CD4-positive, alpha-beta memory T cell (primary cell): ENCODE data around the gene TIMM17B. TPM values are rescaled to one million over a fixed set of nuclear protein-coding genes. Genes with fewer than 3 reads are reported as not detected.
"Not testable (repeated sequence)": the region's sequence is repeated elsewhere in the genome, so short reads cannot be mapped to it uniquely, and the experiment has no call there.

Experiments
- CTCF ChIA-PET: fragments of 350-600 bp; sonication (Branson Sonifier 250); formaldehyde crosslinking; loops from one replicate; lab custom pipeline; 2021; ENCODE audit warnings: inconsistent platforms; ENCODE audit not compliant: partially characterized antibody; lab: Charles Lee
- POLR2A ChIA-PET: fragments of 350-600 bp; sonication (Branson Sonifier 250); formaldehyde crosslinking; loops from one replicate; lab custom pipeline; 2021; ENCODE audit not compliant: partially characterized antibody; lab: Charles Lee
- DNase-seq, 5 donors: peaks; one replicate each; pipeline versions ENCODE4 v3.0.0 to v3.0.0-alpha.2; 2020 to 2022; ENCODE audit warnings: mixed read lengths in 1 of 5
- H3K27ac ChIP-seq: one replicate; pipeline ENCODE4 v1.7.0; 2013; ENCODE audit warnings: low read depth, low read length
- H3K27me3 ChIP-seq: 2 replicates; pipeline ENCODE4 v1.7.0; 2013; ENCODE audit warnings: mild to moderate bottlenecking, low read length, moderate library complexity; ENCODE audit not compliant: insufficient read depth
- H3K36me3 ChIP-seq: 2 replicates; pipeline ENCODE4 v1.7.0; 2013; ENCODE audit warnings: mild to moderate bottlenecking, low read length, moderate library complexity; ENCODE audit not compliant: insufficient read depth
- H3K4me1 ChIP-seq: 2 replicates; pipeline ENCODE4 v1.7.0; 2013; ENCODE audit warnings: mild to moderate bottlenecking, low read length, moderate library complexity; ENCODE audit not compliant: insufficient read depth
- H3K4me3 ChIP-seq, 2 donors: one replicate each; pipeline ENCODE4 v1.7.0; 2013; ENCODE audit warnings: low read length in 2 of 2, mild to moderate bottlenecking in 1 of 2
- H3K9me3 ChIP-seq, 2 donors: one replicate each; pipeline ENCODE4 v1.7.0; 2013; ENCODE audit warnings: low read length in 2 of 2, control low read depth in 1 of 2; ENCODE audit not compliant: control insufficient read depth in 1 of 2
- H3K27ac Mint-ChIP-seq, 7 donors: one replicate each; pipeline ENCODE4 v1.8.0; 2020 to 2021; ENCODE audit warnings: mixed read lengths in 7 of 7, mild to moderate bottlenecking in 6 of 7, inconsistent platforms in 3 of 7, moderate library complexity in 3 of 7
- H3K27me3 Mint-ChIP-seq, 2 donors: one replicate each; pipeline ENCODE4 v1.8.0; 2020 to 2021; ENCODE audit warnings: mixed read lengths in 2 of 2
- H3K36me3 Mint-ChIP-seq, 2 donors: one replicate each; pipeline ENCODE4 v1.8.0; 2020 to 2021; ENCODE audit warnings: mixed read lengths in 2 of 2, inconsistent platforms in 1 of 2, mild to moderate bottlenecking in 1 of 2
- H3K4me1 Mint-ChIP-seq, 4 donors: one replicate each; pipeline ENCODE4 v1.8.0; 2020 to 2021; ENCODE audit warnings: mixed read lengths in 4 of 4, mild to moderate bottlenecking in 1 of 4
- H3K4me3 Mint-ChIP-seq, 8 donors: one replicate each; pipeline ENCODE4 v1.8.0; 2020 to 2021; ENCODE audit warnings: mixed read lengths in 8 of 8, mild to moderate bottlenecking in 7 of 8, moderate library complexity in 6 of 8, inconsistent platforms in 3 of 8
- H3K9me3 Mint-ChIP-seq, 8 donors: one replicate each; pipeline ENCODE4 v1.8.0; 2020 to 2021; ENCODE audit warnings: mixed read lengths in 8 of 8, mild to moderate bottlenecking in 5 of 8, inconsistent platforms in 3 of 8, moderate library complexity in 1 of 8
- intact Hi-C: fragments of 100-400 bp; cut with micrococcal nuclease; formaldehyde crosslinking; loops from one replicate; pipeline ENCODE4 v1.15.1; 2023
- polyA plus RNA-seq, 2 donors: library from polyadenylated mRNA; unstranded; fragments of 300-500 nt; fragmentation: Illumina TruSeq; gene quantifications; one replicate each; pipeline ENCODE4 v1.2.3, GENCODE V29; 2021
- total RNA-seq, 2 experiments: library from RNA; stranded (reverse); gene quantifications; one replicate each; pipeline ENCODE4 v1.2.3, GENCODE V29; 2021

Gene TIMM17B
- total and polyA plus RNA-seq, 4 experiments from 2014 or later = 42.6 to 69.7 (median 55.8) TPM

DNA sequence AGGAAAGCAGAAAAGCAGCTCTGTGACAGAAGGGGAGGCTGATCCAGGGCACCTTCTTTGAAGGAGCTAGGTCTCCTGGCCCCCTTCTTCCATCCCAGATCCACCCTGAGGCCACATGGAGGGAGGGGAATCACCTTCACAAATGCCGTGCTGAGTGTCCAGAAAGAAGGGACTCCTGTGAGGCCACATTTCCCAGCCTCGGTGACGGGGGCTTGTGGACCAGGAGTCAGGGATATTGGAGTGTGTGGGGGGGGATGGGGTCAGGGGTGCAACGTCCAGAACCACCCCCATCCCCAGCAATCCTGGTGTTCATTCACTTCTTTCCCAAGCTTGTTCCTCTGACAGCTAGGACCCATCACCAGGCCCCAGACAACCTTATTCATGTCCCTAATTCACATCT lies 4.7 kb downstream of the TIMM17B start:
- H3K9me3 ChIP-seq = no peaks in the 10 kb centered on the region
- Mint-ChIP-seq H3K4me3 (peak overlapping the region in 3 of 8 donors; percentile 27 to 67 (median 41)), H3K9me3 (peaks cover 0 to 1% (median 0%) of the 10 kb centered on the region in 8 donors), H3K4me1 (peaks cover 12 to 43% (median 25%) of the 10 kb centered on the region in 4 donors), H3K27ac (peak overlapping the region in 5 of 7 donors; percentile 38 to 82 (median 68)), H3K27me3 (peaks cover 0 to 1% of the 10 kb centered on the region in 2 donors), H3K36me3 (peaks cover 5 to 15% of the 10 kb centered on the region in 2 donors)
- ChIA-PET POLR2A (no interaction called here), CTCF (interaction anchor here (1.4 to 2.8 kb wide), 4 partner anchors 23 to 245 kb away, joined by 4 to 12 read pairs (median 8); no protein-coding TSS in a partner anchor)
- intact Hi-C loops = no loop called here
- peaks cover 3% of the 10 kb centered on the region for H3K36me3 ChIP-seq
- peaks cover 18% of the 10 kb centered on the region for H3K4me1 ChIP-seq
- no peak for DNase-seq
- H3K27me3 ChIP-seq = no peaks in the 10 kb centered on the region
- H3K4me3 ChIP-seq = no peak overlapping the region
- H3K27ac ChIP-seq = no peak overlapping the region

- intact Hi-C loops = loop anchor here (1.0 to 2.0 kb wide), 6 partner anchors 21 to 243 kb away; partner anchors contain the start of gene TFE3
- Mint-ChIP-seq H3K4me3 (peak overlapping the region; percentile 75 to 97 (median 82)), H3K4me1 (peaks cover 10 to 30% (median 21%) of the 10 kb centered on the region in 4 donors), H3K36me3 (peaks cover 5% of the 10 kb centered on the region in 2 donors), H3K27me3 (peaks cover 0 to 1% of the 10 kb centered on the region in 2 donors), H3K27ac (peak overlapping the region in 6 of 7 donors; percentile 37 to 90 (median 74)), H3K9me3 (no peaks in the 10 kb centered on the region)
- H3K9me3 ChIP-seq = no peaks in the 10 kb centered on the region
- H3K4me1 ChIP-seq = peaks cover 15% of the 10 kb centered on the region
- peaks cover 3% of the 10 kb centered on the region for H3K36me3 ChIP-seq
- H3K27ac ChIP-seq = peak overlapping the region; percentile 52
- peak overlapping the region in 1 of 2 donors; percentile 49 for H3K4me3 ChIP-seq
- peak; percentile 76 to 85 (median 78) for DNase-seq
- CTCF ChIA-PET = interaction anchor here (0.6 to 2.8 kb wide), 14 partner anchors 15 to 243 kb away, joined by 3 to 35 read pairs (median 6); partner anchors contain the start of genes HDAC6 and WAS
- POLR2A ChIA-PET = interaction anchor here (0.7 to 2.5 kb wide), 21 partner anchors 9 to 313 kb away, joined by 3 to 28 read pairs (median 4); partner anchors contain the start of genes HDAC6, SLC35A2 and WAS
- H3K27me3 ChIP-seq = no peaks in the 10 kb centered on the region
Observed at GRCh38 chrX:48891402-48892288, 5.9 kb downstream of the TIMM17B start.

DNA sequence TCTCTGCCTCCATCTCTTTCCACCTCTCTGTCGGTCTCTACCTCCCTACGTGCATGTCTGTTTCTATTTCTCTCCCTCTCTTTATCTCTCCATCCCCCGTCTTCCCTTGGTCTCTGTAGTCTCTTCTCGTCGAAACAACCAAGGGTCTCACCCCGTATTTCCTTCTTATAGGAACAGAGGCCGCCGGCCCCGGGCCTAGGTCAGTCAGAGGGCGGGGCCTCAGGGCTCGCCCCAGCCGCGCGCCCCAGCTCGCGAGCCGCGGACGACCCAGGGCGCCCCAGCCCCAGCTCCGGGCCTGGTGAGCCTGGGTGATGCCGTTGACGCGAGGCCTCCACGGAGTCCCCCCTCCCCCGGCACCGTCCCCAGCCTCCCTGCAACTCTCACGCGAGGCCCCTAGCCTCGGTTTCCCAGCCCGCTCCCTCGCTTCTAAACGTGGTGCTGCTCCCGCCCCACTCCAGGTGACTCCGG lies 6.6 kb downstream of the TIMM17B start:
- ChIA-PET CTCF (interaction anchor here (1.0 to 2.8 kb wide), 11 partner anchors 16 to 243 kb away, joined by 3 to 35 read pairs (median 6); partner anchors contain the start of genes HDAC6 and WAS), POLR2A (interaction anchor here (0.7 to 2.5 kb wide), 18 partner anchors 10 to 312 kb away, joined by 3 to 28 read pairs (median 4); partner anchors contain the start of genes HDAC6 and SLC35A2)
- H3K4me3 ChIP-seq = peak overlapping the region in 1 of 2 donors; percentile 49
- Mint-ChIP-seq H3K27me3 (peaks cover 0 to 1% of the 10 kb centered on the region in 2 donors), H3K4me1 (peaks cover 9 to 25% (median 18%) of the 10 kb centered on the region in 4 donors), H3K9me3 (no peaks in the 10 kb centered on the region), H3K27ac (peak overlapping the region; percentile 74 to 93 (median 85)), H3K4me3 (peak overlapping the region; percentile 86 to 97 (median 92)), H3K36me3 (peaks cover 4 to 5% of the 10 kb centered on the region in 2 donors)
- peaks cover 10% of the 10 kb centered on the region for H3K4me1 ChIP-seq
- intact Hi-C loops = loop anchor here (1.0 to 2.0 kb wide), 6 partner anchors 21 to 242 kb away; partner anchors contain the start of gene TFE3
- peak in 1 of 5 donors; percentile 44 for DNase-seq
- H3K27me3 ChIP-seq = no peaks in the 10 kb centered on the region
- H3K9me3 ChIP-seq = no peaks in the 10 kb centered on the region
- peaks cover 3% of the 10 kb centered on the region for H3K36me3 ChIP-seq
- H3K27ac ChIP-seq = peak overlapping the region; percentile 52

- Mint-ChIP-seq H3K4me1 (peaks cover 9 to 22% (median 16%) of the 10 kb centered on the region in 4 donors), H3K27me3 (peaks cover 0 to 1% of the 10 kb centered on the region in 2 donors), H3K4me3 (peak overlapping the region; percentile 86 to 97 (median 92)), H3K9me3 (no peaks in the 10 kb centered on the region), H3K27ac (peak overlapping the region; percentile 78 to 93 (median 85)), H3K36me3 (peaks cover 4% of the 10 kb centered on the region in 2 donors)
- intact Hi-C loops = loop anchor here (2.0 kb wide), 2 partner anchors 46 to 242 kb away; no protein-coding TSS in a partner anchor
- DNase-seq = no peak
- no peaks in the 10 kb centered on the region for H3K9me3 ChIP-seq
- POLR2A ChIA-PET = interaction anchor here (1.2 to 2.5 kb wide), 4 partner anchors 22 to 242 kb away, joined by 3 to 28 read pairs (median 12); partner anchors contain the start of genes HDAC6 and SLC35A2
- H3K27me3 ChIP-seq = no peaks in the 10 kb centered on the region
- CTCF ChIA-PET = interaction anchor here (2.2 to 2.8 kb wide), 3 partner anchors 49 to 242 kb away, joined by 8 to 35 read pairs (median 9); no protein-coding TSS in a partner anchor
- H3K27ac ChIP-seq = peak overlapping the region; percentile 52
- peaks cover 10% of the 10 kb centered on the region for H3K4me1 ChIP-seq
- H3K4me3 ChIP-seq = peak overlapping the region in 1 of 2 donors; percentile 49
- peaks cover 3% of the 10 kb centered on the region for H3K36me3 ChIP-seq
Observed at GRCh38 chrX:48890296-48890925, 7.2 kb downstream of the TIMM17B start.

GRCh38 chrX:48886586-48886985 lies 11.0 kb downstream of the TIMM17B start:
- H3K9me3 Mint-ChIP-seq, CTCF ChIA-PET, H3K27me3 ChIP-seq, POLR2A ChIA-PET, DNase-seq, H3K27ac ChIP-seq, H3K4me3 ChIP-seq, H3K27me3 Mint-ChIP-seq, H3K4me3 Mint-ChIP-seq, H3K27ac Mint-ChIP-seq, intact Hi-C loops, H3K4me1 ChIP-seq, H3K9me3 ChIP-seq, H3K36me3 Mint-ChIP-seq, H3K36me3 ChIP-seq: not testable (repeated sequence)
- peaks cover 7 to 11% (median 9%) of the 10 kb centered on the region in 4 donors for H3K4me1 Mint-ChIP-seq

GRCh38 chrX:48883729-48884128 lies 13.8 kb downstream of the TIMM17B start:
- intact Hi-C loops = no loop called here
- Histone ChIP-seq H3K4me1 (no peaks in the 10 kb centered on the region), H3K27me3 (no peaks in the 10 kb centered on the region), H3K36me3 (no peaks in the 10 kb centered on the region), H3K9me3 (no peaks in the 10 kb centered on the region), H3K4me3 (no peak overlapping the region), H3K27ac (no peak overlapping the region)
- POLR2A ChIA-PET = no interaction called here
- Mint-ChIP-seq H3K4me3 (no peak overlapping the region), H3K36me3 (no peaks in the 10 kb centered on the region), H3K27me3 (no peaks in the 10 kb centered on the region), H3K27ac (no peak overlapping the region), H3K4me1 (no peaks in the 10 kb centered on the region), H3K9me3 (no peaks in the 10 kb centered on the region)
- CTCF ChIA-PET = no interaction called here
- DNase-seq = no peak
